Right atrium auricular region (tissue), 2 donors: ENCODE results near the gene OTOA. TPM values are rescaled to one million over a fixed set of nuclear protein-coding genes. Genes with fewer than 3 reads are reported as not detected.
"Not testable (repeated sequence)": the region's sequence is repeated elsewhere in the genome, so short reads cannot be mapped to it uniquely, and the experiment has no call there.

ENCODE experiments used
- DNase-seq: peaks from one replicate; pipeline ENCODE4 v3.0.0-alpha.2; 2019; ENCODE audit warnings: low spot score
- H3K27ac ChIP-seq, 2 donors: fragments of 200-600 bp; sonication (generic); 1 replicate in 1 of 2; 2 replicates in 1 of 2; pipeline ENCODE4 v1.5.1; 2016 to 2019
- H3K27me3 ChIP-seq, 2 donors: fragments of 200-600 bp; sonication (generic); one replicate each; pipeline versions ENCODE4 v1.5.1 to v1.6.0; 2017 to 2019
- H3K36me3 ChIP-seq: fragments of 200-600 bp; sonication (generic); one replicate; pipeline ENCODE4 v1.5.1; 2016
- H3K4me1 ChIP-seq, 2 donors: fragments of 200-600 bp; sonication (generic); one replicate each; pipeline versions ENCODE4 v1.5.1 to v1.6.0; 2017 to 2019
- H3K4me3 ChIP-seq, 2 donors: fragments of 200-600 bp; sonication (generic); 1 replicate in 1 of 2; 2 replicates in 1 of 2; pipeline ENCODE4 v1.5.1; 2017 to 2019; ENCODE audit warnings: mild to moderate bottlenecking in 1 of 2, moderate library complexity in 1 of 2
- H3K9me3 ChIP-seq, 2 donors: fragments of 200-600 bp; sonication (generic); one replicate each; pipeline ENCODE4 v1.5.1; 2019
- total RNA-seq, 2 donors: library from RNA; depleted of rRNA; stranded (reverse); fragments of >200 nt; gene quantifications; one replicate each; pipeline ENCODE4 v1.1.0, GENCODE V29; 2016
- TF ChIP-seq, protein P1 (sequence below), 2 donors: fragments of 200-600 bp; sonication (generic); IDR thresholded peaks; one replicate each; pipeline ENCODE4 v1.5.1; 2019; ENCODE audit warnings: antibody characterized with exemption in 2 of 2

Gene OTOA
- total RNA-seq, 2 donors from 2014 or later = not detected

DNA sequence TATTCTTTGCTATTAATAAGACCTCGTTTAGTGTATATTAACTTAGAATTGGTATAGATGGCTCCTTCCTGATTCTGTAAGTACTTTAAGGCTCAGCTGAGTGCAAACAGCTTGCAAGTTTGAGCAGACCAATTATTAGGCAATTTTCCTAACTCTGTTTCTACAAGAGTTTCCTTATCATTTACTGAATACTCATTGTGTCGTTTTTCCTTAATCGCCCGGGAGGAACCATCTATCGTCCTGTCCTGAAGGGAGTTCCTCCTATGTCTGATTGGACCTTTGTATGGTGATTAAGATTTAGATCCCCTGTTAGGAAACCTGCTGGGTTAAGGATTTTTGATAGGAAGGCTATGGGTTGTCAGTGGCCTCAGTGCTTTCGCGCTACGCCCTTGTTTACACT, 32.4 kb upstream of the OTOA start:
- H3K27me3 ChIP-seq, H3K27ac ChIP-seq, H3K4me1 ChIP-seq, H3K9me3 ChIP-seq, DNase-seq, H3K4me3 ChIP-seq, H3K36me3 ChIP-seq: not testable (repeated sequence)

DNA sequence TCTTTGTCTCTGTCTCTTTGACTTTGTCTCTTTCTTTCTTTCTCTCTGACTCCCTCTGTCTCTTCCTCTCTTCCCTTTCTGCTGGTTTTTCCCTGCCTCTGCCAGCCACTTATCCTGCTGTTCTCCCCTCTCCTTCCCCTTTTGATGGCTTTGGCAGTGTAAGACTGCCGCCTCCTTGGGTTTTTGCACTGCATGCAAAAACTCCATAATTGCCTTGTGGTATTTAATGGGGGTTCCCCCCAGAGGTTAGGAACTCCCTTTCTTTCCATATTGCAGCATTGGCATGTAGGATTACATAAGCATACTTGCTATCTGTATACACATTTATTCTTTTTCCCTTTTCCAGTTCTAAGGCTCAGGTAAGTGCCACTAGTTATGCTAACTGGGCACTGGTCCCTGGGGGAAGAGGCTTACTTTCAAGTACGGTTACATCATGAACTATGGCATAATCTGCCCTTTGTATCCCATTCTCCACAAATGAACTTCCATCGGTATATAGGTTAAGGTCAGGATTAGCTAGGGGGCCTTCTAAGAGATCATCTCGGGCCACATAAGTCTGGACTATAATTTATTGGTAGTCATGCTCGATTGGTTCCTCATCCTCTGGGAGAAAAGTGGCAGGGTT, 31.7 kb upstream of the OTOA start:
- not testable (repeated sequence) for H3K36me3 ChIP-seq, H3K27ac ChIP-seq, DNase-seq, H3K9me3 ChIP-seq, H3K27me3 ChIP-seq, H3K4me3 ChIP-seq, H3K4me1 ChIP-seq

DNA sequence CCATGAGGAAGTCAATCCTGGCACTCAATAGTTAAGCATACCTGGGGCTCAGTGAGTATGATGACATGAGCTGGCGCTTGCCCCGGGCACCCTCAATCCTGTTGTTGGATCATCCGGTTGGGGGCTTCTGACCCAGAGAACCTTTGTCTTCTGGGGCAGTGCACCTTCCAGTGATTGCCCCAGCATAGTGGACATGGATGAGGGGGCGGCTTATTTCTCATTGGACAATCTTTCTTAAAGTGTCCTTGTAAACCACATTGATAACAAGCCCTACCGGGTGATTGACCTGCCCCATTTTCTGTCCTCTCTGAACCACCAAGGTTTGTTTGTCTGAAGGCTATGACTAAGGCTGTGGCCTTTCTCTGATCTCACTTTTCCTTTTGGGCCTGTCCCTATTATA, 29.6 kb upstream of the OTOA start:
- Histone ChIP-seq H3K4me1 (no peaks in the 10 kb centered on the region), H3K27me3 (no peaks in the 10 kb centered on the region), H3K36me3 (peaks cover 7% of the 10 kb centered on the region), H3K4me3 (no peak overlapping the region), H3K9me3 (no peaks in the 10 kb centered on the region), H3K27ac (no peak overlapping the region)
- TF ChIP-seq, protein P1, sequence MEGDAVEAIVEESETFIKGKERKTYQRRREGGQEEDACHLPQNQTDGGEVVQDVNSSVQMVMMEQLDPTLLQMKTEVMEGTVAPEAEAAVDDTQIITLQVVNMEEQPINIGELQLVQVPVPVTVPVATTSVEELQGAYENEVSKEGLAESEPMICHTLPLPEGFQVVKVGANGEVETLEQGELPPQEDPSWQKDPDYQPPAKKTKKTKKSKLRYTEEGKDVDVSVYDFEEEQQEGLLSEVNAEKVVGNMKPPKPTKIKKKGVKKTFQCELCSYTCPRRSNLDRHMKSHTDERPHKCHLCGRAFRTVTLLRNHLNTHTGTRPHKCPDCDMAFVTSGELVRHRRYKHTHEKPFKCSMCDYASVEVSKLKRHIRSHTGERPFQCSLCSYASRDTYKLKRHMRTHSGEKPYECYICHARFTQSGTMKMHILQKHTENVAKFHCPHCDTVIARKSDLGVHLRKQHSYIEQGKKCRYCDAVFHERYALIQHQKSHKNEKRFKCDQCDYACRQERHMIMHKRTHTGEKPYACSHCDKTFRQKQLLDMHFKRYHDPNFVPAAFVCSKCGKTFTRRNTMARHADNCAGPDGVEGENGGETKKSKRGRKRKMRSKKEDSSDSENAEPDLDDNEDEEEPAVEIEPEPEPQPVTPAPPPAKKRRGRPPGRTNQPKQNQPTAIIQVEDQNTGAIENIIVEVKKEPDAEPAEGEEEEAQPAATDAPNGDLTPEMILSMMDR (IDR thresholded peaks at IDR 0.05) = no peak
- DNase-seq = no peak

DNA sequence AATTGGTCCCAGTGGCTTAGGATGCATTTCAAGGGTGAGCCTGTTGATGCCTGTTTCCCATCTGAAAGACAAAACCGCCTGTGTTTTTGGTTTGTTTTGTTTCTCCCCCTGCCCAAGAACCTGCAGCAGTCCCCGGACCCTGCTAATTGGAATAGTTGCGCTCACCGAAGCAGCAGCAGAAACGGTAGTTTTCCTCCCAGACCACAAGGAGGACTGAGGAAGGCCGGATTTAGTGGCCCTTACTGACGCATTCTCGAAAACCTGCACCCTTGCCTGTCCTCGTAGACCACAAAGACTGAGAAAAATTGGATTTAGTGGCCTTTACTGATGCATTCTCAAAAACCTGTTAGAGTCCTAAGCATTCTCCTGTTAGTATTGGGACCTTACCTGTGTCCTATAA, 28.1 kb upstream of the OTOA start:
- not testable (repeated sequence) for H3K36me3 ChIP-seq, H3K27me3 ChIP-seq, H3K4me3 ChIP-seq, H3K27ac ChIP-seq, H3K9me3 ChIP-seq, H3K4me1 ChIP-seq, DNase-seq

DNA sequence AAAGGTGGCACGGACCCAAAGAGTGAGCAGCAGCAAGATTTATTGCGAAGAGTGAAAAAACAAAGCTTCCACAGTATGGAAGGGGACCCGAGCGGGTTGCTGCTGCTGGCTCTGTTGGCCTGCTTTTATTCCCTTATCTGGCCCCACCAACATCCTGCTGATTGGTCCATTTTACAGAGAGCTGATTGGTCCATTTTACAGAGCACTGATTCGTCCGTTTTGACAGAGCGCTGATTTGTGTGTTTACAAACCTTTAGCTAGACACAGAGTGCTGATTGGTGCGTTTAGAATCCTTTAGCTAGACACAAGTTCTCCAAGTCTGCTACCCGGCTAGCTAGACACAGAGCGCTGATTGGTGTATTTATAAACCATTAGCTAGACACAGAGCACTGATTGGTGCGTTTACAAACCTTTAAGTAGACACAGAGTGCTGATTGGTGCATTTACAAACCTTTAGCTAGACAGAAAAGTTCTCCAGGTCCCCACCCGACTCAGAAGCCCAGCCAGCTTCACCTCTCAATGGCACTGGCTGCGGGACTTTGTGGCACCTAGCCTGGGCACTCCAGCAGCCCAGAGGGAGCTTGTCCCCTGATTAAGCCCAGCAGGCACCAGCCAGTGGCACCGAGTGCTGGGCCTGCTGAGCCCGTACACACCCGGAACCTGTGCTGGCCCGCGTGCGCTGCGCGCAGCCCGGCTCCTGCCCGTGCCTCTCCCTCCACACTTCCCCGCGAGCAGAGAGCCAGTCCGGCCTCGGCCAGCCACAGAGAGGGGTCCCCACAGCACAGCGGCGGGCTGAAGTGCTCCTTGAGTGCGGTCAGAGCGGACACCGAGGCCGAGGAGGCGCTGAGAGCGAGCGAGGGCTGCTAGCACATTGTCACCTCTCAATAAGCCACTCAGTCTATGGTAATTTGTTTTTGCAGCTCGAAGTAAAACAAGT, 26.5 kb upstream of the OTOA start:
- Histone ChIP-seq H3K4me1 (no peaks in the 10 kb centered on the region), H3K9me3 (no peaks in the 10 kb centered on the region), H3K36me3 (no peaks in the 10 kb centered on the region), H3K27me3 (no peaks in the 10 kb centered on the region), H3K27ac (no peak overlapping the region), H3K4me3 (no peak overlapping the region)
- TF ChIP-seq, protein P1 (IDR thresholded peaks at IDR 0.05) = no peak
- no peak for DNase-seq

DNA sequence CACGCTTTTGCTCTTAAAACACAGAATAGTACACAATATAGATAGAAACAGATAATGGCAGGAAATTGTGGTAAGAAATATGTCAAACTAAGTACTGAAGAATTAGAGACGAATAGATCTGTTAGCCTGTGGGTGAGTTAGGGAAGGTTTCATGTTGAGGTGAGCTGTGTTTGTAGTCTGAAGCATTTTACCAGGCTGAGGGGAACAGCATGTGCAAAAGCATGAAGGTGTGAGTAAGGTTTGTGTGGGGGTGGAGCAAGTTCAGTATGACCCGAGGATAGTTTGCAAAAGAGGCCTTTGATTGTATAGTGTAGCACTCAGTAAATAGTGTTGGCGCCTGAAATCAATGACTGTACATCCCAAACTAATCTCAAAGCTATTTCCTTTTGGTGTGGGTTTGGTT, 25.2 kb upstream of the OTOA start:
- no peaks in the 10 kb centered on the region for H3K9me3 ChIP-seq
- H3K27me3 ChIP-seq = no peaks in the 10 kb centered on the region
- no peaks in the 10 kb centered on the region for H3K36me3 ChIP-seq
- no peak overlapping the region for H3K4me3 ChIP-seq
- no peaks in the 10 kb centered on the region for H3K4me1 ChIP-seq
- TF ChIP-seq, protein P1 (IDR thresholded peaks at IDR 0.05) = no peak
- H3K27ac ChIP-seq = no peak overlapping the region
- DNase-seq = no peak

DNA sequence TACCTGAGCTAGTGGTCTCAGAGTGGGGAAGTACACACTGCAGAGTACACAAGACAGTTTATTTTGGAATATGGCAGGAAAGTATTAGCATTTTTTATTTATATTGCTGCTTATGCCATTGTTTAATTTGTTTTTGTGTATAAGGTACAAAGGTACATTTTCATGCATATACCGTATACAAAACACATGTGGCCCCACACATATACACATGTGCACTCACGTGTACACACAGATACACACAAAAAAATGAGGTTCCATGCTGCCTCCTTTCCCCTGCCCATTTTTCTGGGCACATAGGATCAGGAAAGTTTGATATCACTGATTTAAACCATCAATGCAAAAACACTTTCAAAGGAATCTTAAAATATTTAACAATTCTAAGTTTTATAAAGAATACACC, 24.3 kb upstream of the OTOA start:
- Histone ChIP-seq H3K4me1 (peaks cover 0 to under 1% of the 10 kb centered on the region in 2 donors), H3K9me3 (no peaks in the 10 kb centered on the region), H3K27ac (no peak overlapping the region), H3K4me3 (no peak overlapping the region), H3K36me3 (no peaks in the 10 kb centered on the region), H3K27me3 (no peaks in the 10 kb centered on the region)
- TF ChIP-seq, protein P1 (IDR thresholded peaks at IDR 0.05) = no peak
- DNase-seq = no peak
